Small intestine (tissue), 7 donors: Measurements from ENCODE around the gene ABHD17B. TPM values are rescaled to one million over a fixed set of nuclear protein-coding genes. Genes with fewer than 3 reads are reported as not detected.
"Not testable (repeated sequence)": the region's sequence is repeated elsewhere in the genome, so short reads cannot be mapped to it uniquely, and the experiment has no call there.

Source experiments
- DNase-seq, 2 donors: peaks; one replicate each; pipeline versions ENCODE4 v3.0.0 to v3.0.0-alpha.2; 2013
- FAIRE-seq: peaks from 2 replicates; lab custom pipeline; 2012; peaks lifted over from hg19 to GRCh38; lab: Jason Lieb, UNC
- H3K27ac ChIP-seq, 3 donors: one replicate each; pipeline ENCODE4 v1.5.1; 2013; ENCODE audit warnings: low read length in 2 of 3, mild to moderate bottlenecking in 2 of 3, control low read depth in 1 of 3, inconsistent platforms in 1 of 3, low read depth in 1 of 3, moderate library complexity in 1 of 3
- H3K27me3 ChIP-seq, 3 donors: one replicate each; pipeline ENCODE4 v1.6.1; 2013; ENCODE audit warnings: low read length in 3 of 3, inconsistent platforms in 1 of 3; ENCODE audit not compliant: control insufficient read depth in 3 of 3, insufficient read depth in 3 of 3
- H3K36me3 ChIP-seq, 3 donors: one replicate each; pipeline ENCODE4 v1.6.1; 2013; ENCODE audit warnings: low read length in 3 of 3, inconsistent platforms in 1 of 3, low read depth in 1 of 3, mild to moderate bottlenecking in 1 of 3, moderate library complexity in 1 of 3; ENCODE audit not compliant: control insufficient read depth in 3 of 3, insufficient read depth in 2 of 3
- H3K4me1 ChIP-seq, 3 donors: one replicate each; pipeline ENCODE4 v1.6.1; 2013; ENCODE audit warnings: low read length in 2 of 3, inconsistent platforms in 1 of 3, low read depth in 1 of 3, mild to moderate bottlenecking in 1 of 3, moderate library complexity in 1 of 3; ENCODE audit not compliant: control insufficient read depth in 3 of 3, insufficient read depth in 2 of 3
- H3K4me3 ChIP-seq, 3 donors: one replicate each; pipeline ENCODE4 v1.5.1; 2013; ENCODE audit warnings: low read length in 3 of 3, control low read depth in 1 of 3, inconsistent platforms in 1 of 3, low read depth in 1 of 3, mild to moderate bottlenecking in 1 of 3, moderate library complexity in 1 of 3
- H3K9me3 ChIP-seq, 2 donors: one replicate each; pipeline ENCODE4 v1.6.1; 2013; ENCODE audit warnings: low read depth in 1 of 2, low read length in 1 of 2; ENCODE audit not compliant: control insufficient read depth in 2 of 2, insufficient read depth in 1 of 2
- WGBS, 3 donors: extraction: QIAGEN DNeasy Blood & Tissue Kit; methylation state at CpG; one replicate each; pipeline ENCODE4 v1.1.7; 2013; 5-methylcytosine and 5-hydroxymethylcytosine counted together
- polyA plus RNA-seq, 4 donors: library from polyadenylated mRNA; stranded (reverse) in 3 of 4; unstranded in 1 of 4; fragments of 200-250 nt in 3 of 4; fragments of 120-200 nt in 1 of 4; gene quantifications; one replicate each; pipeline versions ENCODE4 v1.2.1 to v1.2.3, GENCODE V29; 2013
- donor health status: healthy with polysubstance abuse.
- donor health status: control.
- donor health status: control.
- donor health status: Bipolar disorder and iron deficiency.
- donor health status: healthy.

The ABHD17B gene
- polyA plus RNA-seq, 4 donors = 12.5 to 28.0 (median 22.4) TPM

- Histone ChIP-seq H3K36me3 (peaks cover 0 to 8% (median 0%) of the 10 kb centered on the region in 3 donors), H3K27ac (peak overlapping the region; percentile 78 to 99 (median 88)), H3K4me3 (peak overlapping the region; percentile 80 to 93 (median 89)), H3K4me1 (peaks cover 3 to 13% (median 6%) of the 10 kb centered on the region in 3 donors), H3K9me3 (no peaks in the 10 kb centered on the region), H3K27me3 (no peaks in the 10 kb centered on the region)
- DNase-seq (peak; percentile 49 to 81), FAIRE-seq (no peak)
- 0 to 1% (median 1%) methylated on average over 36 to 47 of the region's 47 CpGs for WGBS, 3 donors
These were observed 925 bp downstream of the ABHD17B start for GRCh38 chr9:71909887-71910649.

GRCh38 chr9:71908825-71909224, 2.2 kb downstream of the ABHD17B start:
- Histone ChIP-seq H3K36me3 (peaks cover 0 to 8% (median 0%) of the 10 kb centered on the region in 3 donors), H3K27me3 (no peaks in the 10 kb centered on the region), H3K9me3 (no peaks in the 10 kb centered on the region), H3K4me1 (peaks cover 0 to 13% (median 6%) of the 10 kb centered on the region in 3 donors), H3K4me3 (peak overlapping the region in 2 of 3 donors; percentile 8 to 89), H3K27ac (peak overlapping the region in 1 of 3 donors; percentile 10)
- WGBS, 3 donors = 22 to 47% (median 30%) methylated on average over 1 of the region's 1 CpG
- no peak for FAIRE-seq
- DNase-seq = no peak

GRCh38 chr9:71904076-71904475, 6.9 kb downstream of the ABHD17B start:
- FAIRE-seq (no peak), DNase-seq (no peak)
- Histone ChIP-seq H3K4me1 (peaks cover 0 to 5% (median 2%) of the 10 kb centered on the region in 3 donors), H3K27ac (no peak overlapping the region), H3K4me3 (no peak overlapping the region), H3K36me3 (peaks cover 0 to 9% (median 0%) of the 10 kb centered on the region in 3 donors), H3K27me3 (no peaks in the 10 kb centered on the region), H3K9me3 (no peaks in the 10 kb centered on the region)
- 9 to 44% (median 32%) methylated on average over 2 of the region's 2 CpGs for WGBS, 3 donors

GRCh38 chr9:71901695-71902597, 9.0 kb downstream of the ABHD17B start:
- Histone ChIP-seq H3K9me3 (no peaks in the 10 kb centered on the region), H3K27me3 (no peaks in the 10 kb centered on the region), H3K4me1 (peaks cover 0 to 7% (median 0%) of the 10 kb centered on the region in 3 donors), H3K36me3 (peaks cover 0 to 9% (median 0%) of the 10 kb centered on the region in 3 donors), H3K27ac (no peak overlapping the region), H3K4me3 (no peak overlapping the region)
- DNase-seq (no peak), FAIRE-seq (no peak)
- WGBS, 3 donors = 57 to 71% (median 62%) methylated on average over 6 of the region's 6 CpGs

GRCh38 chr9:71898756-71899155, 12.2 kb downstream of the ABHD17B start:
- H3K27ac ChIP-seq, H3K36me3 ChIP-seq, FAIRE-seq, H3K4me3 ChIP-seq, H3K27me3 ChIP-seq, DNase-seq, H3K9me3 ChIP-seq: not testable (repeated sequence)
- WGBS, 3 donors = 88 to 91% (median 88%) methylated on average over 6 of the region's 6 CpGs
- peaks cover 0 to 10% (median 7%) of the 10 kb centered on the region in 3 donors for H3K4me1 ChIP-seq

- no peak overlapping the region for H3K4me3 ChIP-seq
- peaks cover 0 to 10% (median 10%) of the 10 kb centered on the region in 3 donors for H3K4me1 ChIP-seq
- no peaks in the 10 kb centered on the region for H3K9me3 ChIP-seq
- peaks cover 0 to 2% (median 0%) of the 10 kb centered on the region in 3 donors for H3K36me3 ChIP-seq
- FAIRE-seq = peak; percentile 23
- peak in 1 of 2 donors; percentile 39 for DNase-seq
- no peak overlapping the region for H3K27ac ChIP-seq
- 69 to 75% (median 72%) methylated on average over 1 of the region's 1 CpG for WGBS, 3 donors
- no peaks in the 10 kb centered on the region for H3K27me3 ChIP-seq
These were observed 13.4 kb downstream of the ABHD17B start for GRCh38 chr9:71897577-71897976.

- DNase-seq (no peak), FAIRE-seq (no peak)
- no peaks in the 10 kb centered on the region for H3K27me3 ChIP-seq
- no peaks in the 10 kb centered on the region for H3K9me3 ChIP-seq
- H3K4me3 ChIP-seq = no peak overlapping the region
- H3K27ac ChIP-seq = no peak overlapping the region
- peaks cover 0 to 2% (median 0%) of the 10 kb centered on the region in 3 donors for H3K36me3 ChIP-seq
- H3K4me1 ChIP-seq = peaks cover 0 to 10% (median 10%) of the 10 kb centered on the region in 3 donors
These were observed 14.2 kb downstream of the ABHD17B start for GRCh38 chr9:71896761-71897160.

- Histone ChIP-seq H3K9me3 (no peaks in the 10 kb centered on the region), H3K4me1 (peaks cover 0 to 12% (median 10%) of the 10 kb centered on the region in 3 donors), H3K27me3 (no peaks in the 10 kb centered on the region), H3K36me3 (peaks cover 0 to 2% (median 0%) of the 10 kb centered on the region in 3 donors), H3K4me3 (no peak overlapping the region), H3K27ac (no peak overlapping the region)
- no peak for FAIRE-seq
- no peak for DNase-seq
These were observed 15.0 kb downstream of the ABHD17B start for GRCh38 chr9:71895955-71896354.
